Tibial nerve (tissue), 4 donors: ENCODE results near the gene CLEC16A. TPM values are rescaled to one million over a fixed set of nuclear protein-coding genes. Genes with fewer than 3 reads are reported as not detected.

ENCODE experiments used
- DNase-seq, 2 donors: peaks; one replicate each; pipeline ENCODE4 v3.0.0-alpha.2; 2019; ENCODE audit warnings: low spot score in 2 of 2
- H3K27ac ChIP-seq, 4 donors: fragments of 200-600 bp; sonication (generic) in 3 of 4; one replicate each; pipeline ENCODE4 v1.5.1; 2017 to 2019; ENCODE audit warnings: mild to moderate bottlenecking in 1 of 4
- H3K27me3 ChIP-seq, 2 donors: fragments of 200-600 bp; sonication (generic) in 1 of 2; one replicate each; pipeline versions ENCODE4 v1.5.1 to v1.6.0; 2017 to 2019
- H3K36me3 ChIP-seq, 3 donors: fragments of 200-600 bp; sonication (generic); one replicate each; pipeline ENCODE4 v1.5.1; 2018 to 2019
- H3K4me1 ChIP-seq, 4 donors: fragments of 200-600 bp; sonication (generic) in 3 of 4; one replicate each; pipeline ENCODE4 v1.5.1; 2017 to 2019
- H3K4me3 ChIP-seq, 4 donors: fragments of 200-600 bp; sonication (generic) in 3 of 4; one replicate each; pipeline ENCODE4 v1.5.1; 2017 to 2019; ENCODE audit warnings: mild to moderate bottlenecking in 1 of 4, moderate library complexity in 1 of 4
- H3K9me3 ChIP-seq, 4 donors: fragments of 200-600 bp; sonication (generic) in 3 of 4; one replicate each; pipeline ENCODE4 v1.5.1; 2017 to 2019
- CTCF ChIP-seq, 5 experiments: fragments of 200-600 bp in 3 of 5; fragments of 450-650 bp in 2 of 5; sonication (generic) in 3 of 5; IDR thresholded peaks; one replicate each; pipeline ENCODE4 v1.5.1; 2016 to 2019; ENCODE audit warnings: antibody characterized with exemption in 5 of 5, mild to moderate bottlenecking in 3 of 5, moderate library complexity in 2 of 5
- EP300 ChIP-seq, 2 donors: sonication (generic); formaldehyde crosslinking; IDR thresholded peaks; one replicate each; pipeline ENCODE4 v1.6.1; 2017; ENCODE audit warnings: antibody characterized with exemption in 2 of 2, mild to moderate bottlenecking in 1 of 2
- POLR2A ChIP-seq, 2 donors: fragments of 450-650 bp; IDR thresholded peaks; one replicate each; pipeline ENCODE4 v1.6.1; 2017; ENCODE audit warnings: antibody characterized with exemption in 2 of 2, mild to moderate bottlenecking in 2 of 2, moderate library complexity in 2 of 2
- WGBS, 2 donors: methylation state at CpG; one replicate each; pipeline ENCODE4 v1.1.5; 2018; 5-methylcytosine and 5-hydroxymethylcytosine counted together
- total RNA-seq, 4 donors: library from RNA; depleted of rRNA; stranded (reverse); fragments of >200 nt; gene quantifications; one replicate each; pipeline ENCODE4 v1.1.0, GENCODE V29; 2016

Gene CLEC16A
- total RNA-seq, 4 donors from 2014 or later, result 37.4 to 70.2 (median 55.2) TPM

DNA sequence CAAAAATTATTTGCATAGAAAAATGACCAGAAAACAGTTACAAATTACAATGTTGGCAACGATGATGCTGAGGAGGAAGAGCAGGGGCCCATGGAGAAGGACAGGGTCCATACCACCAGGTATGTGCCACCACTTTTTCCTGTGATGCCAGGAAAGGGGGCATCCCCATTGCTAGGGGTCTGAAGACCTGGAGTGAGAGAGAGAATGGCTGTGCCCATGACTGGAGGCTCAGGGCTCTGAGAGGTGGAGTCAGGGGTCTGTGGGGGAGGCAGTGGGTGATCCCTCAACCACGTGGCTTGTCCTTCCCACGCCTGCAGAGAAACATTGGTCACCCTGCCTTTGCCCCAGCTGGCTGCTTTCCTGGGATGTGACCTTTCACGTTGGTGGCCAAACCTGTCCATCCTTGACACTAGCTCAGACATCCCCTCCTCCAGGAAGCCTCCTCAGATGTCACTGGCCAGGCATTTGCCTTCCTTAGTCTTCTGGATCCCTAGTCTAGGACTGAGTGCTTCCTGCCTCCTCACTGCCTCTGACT is 260.2 kb downstream of the CLEC16A start:
- H3K9me3 ChIP-seq, result peaks cover 0 to 11% (median 0%) of the 10 kb centered on the region in 4 donors
- no peak overlapping the region for H3K4me3 ChIP-seq
- no peak for TF ChIP-seq CTCF (IDR thresholded peaks at IDR 0.05)
- TF ChIP-seq EP300 (IDR thresholded peaks at IDR 0.05), result no peak
- TF ChIP-seq POLR2A (IDR thresholded peaks at IDR 0.05), result no peak
- no peaks in the 10 kb centered on the region for H3K36me3 ChIP-seq
- whole genome bisulfite sequencing, 2 donors, result 41 to 59% methylated on average over 4 of the region's 4 CpGs
- DNase-seq, result no peak
- peaks cover 0 to 12% (median 2%) of the 10 kb centered on the region in 4 donors for H3K4me1 ChIP-seq
- no peaks in the 10 kb centered on the region for H3K27me3 ChIP-seq
- no peak overlapping the region for H3K27ac ChIP-seq

DNA sequence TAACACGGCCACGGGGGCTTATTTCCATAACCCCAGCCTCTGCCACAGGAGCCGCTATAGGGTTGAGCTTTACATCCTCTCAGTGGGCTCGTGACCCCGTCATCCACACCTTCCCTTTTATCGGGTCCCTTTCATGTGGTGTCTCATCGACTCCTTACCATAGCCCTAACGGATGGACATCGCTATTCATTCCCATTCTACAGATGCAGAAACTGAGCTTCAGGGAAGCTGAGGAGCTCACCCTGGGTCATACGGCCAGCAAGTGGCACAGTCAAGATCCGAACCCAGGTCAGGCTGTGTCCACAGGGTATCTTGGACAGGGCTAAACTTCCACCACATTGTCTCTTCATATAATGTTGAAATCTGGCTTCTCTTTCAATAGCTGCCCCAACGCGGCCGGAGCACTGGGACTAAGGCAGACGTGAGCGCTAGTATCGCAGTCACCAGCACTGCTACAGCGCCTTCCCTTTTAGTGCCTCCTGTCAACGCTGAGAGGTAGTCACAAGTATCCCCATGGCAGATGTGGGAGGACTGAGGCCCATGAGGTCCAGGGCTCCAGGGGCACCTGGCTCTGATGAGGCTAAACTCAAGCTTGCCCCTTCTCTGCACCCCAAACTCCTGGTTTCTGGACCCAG is 260.8 kb downstream of the CLEC16A start:
- H3K27me3 ChIP-seq, result no peaks in the 10 kb centered on the region
- peaks cover 0 to 12% (median 2%) of the 10 kb centered on the region in 4 donors for H3K4me1 ChIP-seq
- no peak overlapping the region for H3K4me3 ChIP-seq
- H3K36me3 ChIP-seq, result no peaks in the 10 kb centered on the region
- peaks cover 0 to 11% (median 0%) of the 10 kb centered on the region in 4 donors for H3K9me3 ChIP-seq
- H3K27ac ChIP-seq, result no peak overlapping the region
- WGBS, 2 donors, result 81 to 85% methylated on average over 19 of the region's 19 CpGs
- no peak for TF ChIP-seq CTCF (IDR thresholded peaks at IDR 0.05)
- no peak for TF ChIP-seq POLR2A (IDR thresholded peaks at IDR 0.05)
- no peak for TF ChIP-seq EP300 (IDR thresholded peaks at IDR 0.05)
- no peak for DNase-seq

- H3K4me1 ChIP-seq, result peaks cover 0 to 12% (median 2%) of the 10 kb centered on the region in 4 donors
- no peak overlapping the region for H3K4me3 ChIP-seq
- H3K36me3 ChIP-seq, result no peaks in the 10 kb centered on the region
- TF ChIP-seq POLR2A (IDR thresholded peaks at IDR 0.05), result no peak
- TF ChIP-seq CTCF (IDR thresholded peaks at IDR 0.05), result no peak
- no peak for TF ChIP-seq EP300 (IDR thresholded peaks at IDR 0.05)
- no peak overlapping the region for H3K27ac ChIP-seq
- no peak for DNase-seq
- no peaks in the 10 kb centered on the region for H3K27me3 ChIP-seq
- H3K9me3 ChIP-seq, result peaks cover 0 to 11% (median 0%) of the 10 kb centered on the region in 4 donors
- WGBS, 2 donors, result 62 to 71% methylated on average over 10 to 12 of the region's 13 CpGs
Measured at GRCh38 chr16:11205754-11206581, 261.6 kb downstream of the CLEC16A start.

GRCh38 chr16:11207646-11208045 is 263.3 kb downstream of the CLEC16A start:
- Histone ChIP-seq H3K27me3 (no peaks in the 10 kb centered on the region), H3K27ac (no peak overlapping the region), H3K4me3 (no peak overlapping the region), H3K9me3 (peaks cover 0 to 11% (median 0%) of the 10 kb centered on the region in 4 donors), H3K36me3 (no peaks in the 10 kb centered on the region), H3K4me1 (peaks cover 0 to 12% (median 2%) of the 10 kb centered on the region in 4 donors)
- TF ChIP-seq CTCF (IDR thresholded peaks at IDR 0.05), result no peak
- TF ChIP-seq EP300 (IDR thresholded peaks at IDR 0.05), result no peak
- TF ChIP-seq POLR2A (IDR thresholded peaks at IDR 0.05), result no peak
- WGBS, 2 donors, result 93 to 94% methylated on average over 3 of the region's 3 CpGs
- no peak for DNase-seq
